ENCODE data around the gene HOXA9.
A peak's percentile ranks its signal among the peaks of the same experiment; 100 is the strongest.

HOXA9 gene

GRCh38 chr7:27165996-27166530 is 726 bp upstream of the HOXA9 start:
- DNase-seq (ENCODE audit: insufficient read length) (no peak), FAIRE-seq (no peak)
- no peak for TF ChIP-seq TAF1 (IDR thresholded peaks at IDR 0.05; ENCODE audit: borderline replicate concordance, low read depth, low read length)
- no peak for TF ChIP-seq POLR2AphosphoS5 (IDR thresholded peaks at IDR 0.05; ENCODE audit: low read depth, low read length)
- no peak for TF ChIP-seq POLR2A (IDR thresholded peaks at IDR 0.05; ENCODE audit: low read depth, low read length)

GRCh38 chr7:27164367-27165088 is 809 bp downstream of the HOXA9 start:
- no peak for DNase-seq (ENCODE audit: insufficient read length)
- no peak for FAIRE-seq
- TF ChIP-seq TAF1 (IDR thresholded peaks at IDR 0.05; ENCODE audit: borderline replicate concordance, low read depth, low read length) = no peak
- TF ChIP-seq POLR2A (IDR thresholded peaks at IDR 0.05; ENCODE audit: low read depth, low read length) = no peak
- TF ChIP-seq POLR2AphosphoS5 (IDR thresholded peaks at IDR 0.05; ENCODE audit: low read depth, low read length) = no peak

GRCh38 chr7:27164045-27164366 is 1.3 kb downstream of the HOXA9 start:
- FAIRE-seq = no peak
- no peak for DNase-seq (ENCODE audit: insufficient read length)
- TF ChIP-seq TAF1 (IDR thresholded peaks at IDR 0.05; ENCODE audit: borderline replicate concordance, low read depth, low read length) (no peak), POLR2AphosphoS5 (IDR thresholded peaks at IDR 0.05; ENCODE audit: low read depth, low read length) (no peak), POLR2A (IDR thresholded peaks at IDR 0.05; ENCODE audit: low read depth, low read length) (no peak)

GRCh38 chr7:27163288-27164044 is 1.9 kb downstream of the HOXA9 start:
- no peak for DNase-seq (ENCODE audit: insufficient read length)
- no peak for FAIRE-seq
- TF ChIP-seq TAF1 (IDR thresholded peaks at IDR 0.05; ENCODE audit: borderline replicate concordance, low read depth, low read length) = no peak

GRCh38 chr7:27162561-27163287 is 2.6 kb downstream of the HOXA9 start:
- FAIRE-seq (no peak), DNase-seq (ENCODE audit: insufficient read length) (no peak)
- no peak for TF ChIP-seq POLR2AphosphoS5 (IDR thresholded peaks at IDR 0.05; ENCODE audit: low read depth, low read length)
- no peak for TF ChIP-seq TAF1 (IDR thresholded peaks at IDR 0.05; ENCODE audit: borderline replicate concordance, low read depth, low read length)
- TF ChIP-seq POLR2A (IDR thresholded peaks at IDR 0.05; ENCODE audit: low read depth, low read length) = no peak

- FAIRE-seq (no peak), DNase-seq (ENCODE audit: insufficient read length) (no peak)
- TF ChIP-seq TAF1 (IDR thresholded peaks at IDR 0.05; ENCODE audit: borderline replicate concordance, low read depth, low read length) (no peak), POLR2AphosphoS5 (IDR thresholded peaks at IDR 0.05; ENCODE audit: low read depth, low read length) (no peak), POLR2A (IDR thresholded peaks at IDR 0.05; ENCODE audit: low read depth, low read length) (no peak)
These were observed 3.4 kb downstream of the HOXA9 start for GRCh38 chr7:27161721-27162560.

GRCh38 chr7:27161214-27161720 is 4.1 kb downstream of the HOXA9 start:
- FAIRE-seq = no peak
- DNase-seq (ENCODE audit: insufficient read length) = no peak

GRCh38 chr7:27160546-27161213 is 4.7 kb downstream of the HOXA9 start:
- FAIRE-seq (peak; percentile 85), DNase-seq (ENCODE audit: insufficient read length) (peak; percentile 87)
- TF ChIP-seq POLR2A (IDR thresholded peaks at IDR 0.05; ENCODE audit: low read depth, low read length) = no peak
- TF ChIP-seq TAF1 (IDR thresholded peaks at IDR 0.05; ENCODE audit: borderline replicate concordance, low read depth, low read length) = no peak

More at GRCh38 chr7:27161214-27161720, 4.1 kb downstream of the HOXA9 start:
- TF ChIP-seq POLR2A (IDR thresholded peaks at IDR 0.05; ENCODE audit: low read depth, low read length) (no peak), TAF1 (IDR thresholded peaks at IDR 0.05; ENCODE audit: borderline replicate concordance, low read depth, low read length) (no peak), POLR2AphosphoS5 (IDR thresholded peaks at IDR 0.05; ENCODE audit: low read depth, low read length) (no peak)

GRCh38 chr7:27160145-27160545 is 5.2 kb downstream of the HOXA9 start:
- TF ChIP-seq TAF1 (IDR thresholded peaks at IDR 0.05; ENCODE audit: borderline replicate concordance, low read depth, low read length) (no peak), POLR2AphosphoS5 (IDR thresholded peaks at IDR 0.05; ENCODE audit: low read depth, low read length) (no peak), POLR2A (IDR thresholded peaks at IDR 0.05; ENCODE audit: low read depth, low read length) (no peak)
- DNase-seq (ENCODE audit: insufficient read length) (no peak), FAIRE-seq (no peak)
